ENCODE measurements around the gene TVP23C. TPM values are rescaled to one million over a fixed set of nuclear protein-coding genes. Genes with fewer than 3 reads are reported as not detected.
A peak's percentile ranks its signal among the peaks of the same experiment; 100 is the strongest.
"Not testable (repeated sequence)": the region's sequence is repeated elsewhere in the genome, so short reads cannot be mapped to it uniquely, and the experiment has no call there.

Gene TVP23C
- total RNA-seq, 1 donor from 2014 or later: 16.0 TPM

- H3K4me1 ChIP-seq; H3K9me3 ChIP-seq; H3K27me3 ChIP-seq (ENCODE audit: low read depth); ATAC-seq; H3K36me3 ChIP-seq; H3K4me3 ChIP-seq; H3K27ac ChIP-seq; intact Hi-C loops (cut with DNase I); DNase-seq: not testable (repeated sequence)
These were observed 4.7 kb downstream of the TVP23C start for GRCh38 chr17:15558403-15559105.

GRCh38 chr17:15557334-15557832 is 5.9 kb downstream of the TVP23C start:
- H3K27me3 ChIP-seq (ENCODE audit: low read depth); H3K27ac ChIP-seq; H3K4me3 ChIP-seq; H3K9me3 ChIP-seq; ATAC-seq; H3K36me3 ChIP-seq; DNase-seq; H3K4me1 ChIP-seq; intact Hi-C loops (cut with DNase I): not testable (repeated sequence)

GRCh38 chr17:15552932-15553331 is 10.4 kb downstream of the TVP23C start:
- H3K27ac ChIP-seq; H3K36me3 ChIP-seq; H3K4me1 ChIP-seq; DNase-seq; H3K27me3 ChIP-seq (ENCODE audit: low read depth); H3K4me3 ChIP-seq; intact Hi-C loops (cut with DNase I); H3K9me3 ChIP-seq; ATAC-seq: not testable (repeated sequence)

GRCh38 chr17:15549552-15549951 is 13.7 kb downstream of the TVP23C start:
- intact Hi-C loops (cut with DNase I); DNase-seq: not testable (repeated sequence)

GRCh38 chr17:15546604-15547003 is 16.7 kb downstream of the TVP23C start:
- intact Hi-C loops (cut with DNase I); H3K4me3 ChIP-seq; H3K9me3 ChIP-seq; ATAC-seq; H3K27ac ChIP-seq; DNase-seq; H3K4me1 ChIP-seq; H3K27me3 ChIP-seq (ENCODE audit: low read depth): not testable (repeated sequence)
- H3K36me3 ChIP-seq: peaks cover 19% of the 10 kb centered on the region

More at GRCh38 chr17:15549552-15549951, 13.7 kb downstream of the TVP23C start:
- H3K4me3 ChIP-seq; H3K27me3 ChIP-seq (ENCODE audit: low read depth); H3K27ac ChIP-seq; H3K9me3 ChIP-seq; H3K4me1 ChIP-seq; ATAC-seq: not testable (repeated sequence)
- peaks cover 13% of the 10 kb centered on the region for H3K36me3 ChIP-seq

GRCh38 chr17:15540371-15541219 is 22.7 kb downstream of the TVP23C start:
- intact Hi-C loops (cut with DNase I); DNase-seq: not testable (repeated sequence)

GRCh38 chr17:15533122-15533521 is 30.2 kb downstream of the TVP23C start:
- H3K36me3 ChIP-seq; intact Hi-C loops (cut with DNase I); H3K4me3 ChIP-seq; DNase-seq; ATAC-seq; H3K27ac ChIP-seq; H3K9me3 ChIP-seq; H3K4me1 ChIP-seq; H3K27me3 ChIP-seq (ENCODE audit: low read depth): not testable (repeated sequence)

More at GRCh38 chr17:15540371-15541219, 22.7 kb downstream of the TVP23C start:
- not testable (repeated sequence) for H3K4me3 ChIP-seq; H3K27ac ChIP-seq; H3K27me3 ChIP-seq (ENCODE audit: low read depth); ATAC-seq; H3K9me3 ChIP-seq; H3K4me1 ChIP-seq
- peaks cover 26% of the 10 kb centered on the region for H3K36me3 ChIP-seq

GRCh38 chr17:15526292-15527218 is 36.7 kb downstream of the TVP23C start:
- H3K9me3 ChIP-seq; DNase-seq; H3K4me1 ChIP-seq; intact Hi-C loops (cut with DNase I); H3K4me3 ChIP-seq; H3K27ac ChIP-seq; H3K27me3 ChIP-seq (ENCODE audit: low read depth); H3K36me3 ChIP-seq: not testable (repeated sequence)
- peak; percentile 80 to 86 for ATAC-seq
- peak; percentile 70 for TF ChIP-seq CTCF (IDR thresholded peaks at IDR 0.05)

GRCh38 chr17:15524990-15525985 is 38.0 kb downstream of the TVP23C start:
- intact Hi-C loops (cut with DNase I): not testable (repeated sequence)
- peak; percentile 51 for DNase-seq

More at GRCh38 chr17:15524990-15525985, 38.0 kb downstream of the TVP23C start:
- H3K27me3 ChIP-seq (ENCODE audit: low read depth); H3K4me1 ChIP-seq; H3K27ac ChIP-seq; H3K36me3 ChIP-seq; H3K9me3 ChIP-seq; H3K4me3 ChIP-seq: not testable (repeated sequence)
- peak; percentile 86 to 87 for ATAC-seq
